Measurements from ENCODE around the gene ZDHHC7.

The ZDHHC7 gene

DNA sequence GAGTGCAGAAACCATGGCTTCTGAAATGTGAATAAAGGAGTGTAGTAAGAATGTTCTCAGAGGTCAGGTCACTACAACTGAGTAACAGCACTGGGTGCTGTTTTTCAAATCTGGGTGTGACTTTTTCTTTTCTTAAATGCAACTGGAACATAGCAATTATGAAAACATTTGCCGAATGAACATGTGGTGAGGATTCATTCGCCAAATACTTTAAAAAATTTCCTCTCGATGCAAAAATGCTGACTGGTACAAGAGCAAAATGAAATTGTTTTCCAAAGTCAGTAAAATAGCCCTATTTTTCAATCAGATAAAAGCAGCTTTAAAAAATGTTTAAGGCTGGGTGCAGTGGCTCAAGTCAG is 18.6 kb downstream of the ZDHHC7 start:
- no peak for DNase-seq

DNA sequence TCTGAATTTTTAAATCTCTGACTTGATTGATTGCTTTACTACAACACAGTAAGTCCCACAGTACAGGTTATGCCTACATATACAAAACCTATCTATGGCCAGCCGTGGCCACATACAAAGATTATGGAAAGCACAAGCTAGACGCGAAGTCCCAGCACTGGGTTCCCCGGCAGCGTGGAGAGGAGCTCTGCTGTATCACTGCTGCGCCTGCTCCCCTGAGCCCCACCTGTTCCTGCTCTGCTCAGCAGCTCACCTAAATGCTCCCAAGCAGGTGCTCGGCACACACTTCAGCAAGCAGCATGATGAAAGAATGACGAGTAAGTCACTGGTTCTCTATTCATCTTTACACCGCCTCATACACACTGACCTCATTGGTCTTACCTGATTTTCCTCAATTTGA is 20.6 kb downstream of the ZDHHC7 start:
- DNase-seq: no peak

DNA sequence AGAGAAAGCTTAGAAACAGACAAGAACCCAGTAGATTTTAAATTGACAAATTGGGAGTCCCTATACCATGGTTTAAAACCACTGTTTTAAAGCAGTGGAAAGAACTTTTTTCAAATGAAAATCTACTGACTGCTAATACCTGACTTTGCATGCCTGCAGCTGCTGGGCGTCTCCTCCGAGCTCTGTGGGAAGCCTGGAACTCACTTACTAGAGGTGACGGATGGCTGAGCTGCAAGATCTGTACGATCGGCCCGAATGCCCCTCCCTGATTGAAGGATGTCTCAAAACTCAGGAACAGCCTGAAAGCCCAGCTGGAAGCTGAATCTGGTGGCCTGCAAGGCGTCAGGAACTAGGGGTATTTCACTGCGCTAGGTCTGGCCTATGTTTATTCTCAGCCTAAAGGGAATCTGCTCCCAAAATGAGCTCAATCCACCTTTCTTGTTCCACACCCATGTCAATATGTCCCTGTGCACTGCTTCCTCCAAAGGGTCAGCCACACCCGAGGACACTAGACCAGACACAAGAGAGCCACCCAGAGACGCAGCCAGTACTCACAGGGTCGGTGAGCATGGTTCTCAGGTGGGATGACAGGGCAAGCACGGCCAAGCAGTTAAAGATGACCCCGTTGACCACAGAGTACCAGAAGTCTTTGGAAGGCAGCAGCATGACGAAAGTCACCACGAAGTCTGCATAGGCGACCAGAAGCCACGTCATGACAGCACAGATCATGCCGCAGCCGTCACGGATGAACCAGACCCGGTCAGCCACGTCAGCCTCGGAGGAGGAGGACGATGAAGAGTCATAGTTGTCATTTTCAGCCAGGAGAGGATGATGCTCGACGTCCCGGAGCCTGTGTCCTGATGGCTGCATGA is 21.4 kb downstream of the ZDHHC7 start:
- DNase-seq: no peak

DNA sequence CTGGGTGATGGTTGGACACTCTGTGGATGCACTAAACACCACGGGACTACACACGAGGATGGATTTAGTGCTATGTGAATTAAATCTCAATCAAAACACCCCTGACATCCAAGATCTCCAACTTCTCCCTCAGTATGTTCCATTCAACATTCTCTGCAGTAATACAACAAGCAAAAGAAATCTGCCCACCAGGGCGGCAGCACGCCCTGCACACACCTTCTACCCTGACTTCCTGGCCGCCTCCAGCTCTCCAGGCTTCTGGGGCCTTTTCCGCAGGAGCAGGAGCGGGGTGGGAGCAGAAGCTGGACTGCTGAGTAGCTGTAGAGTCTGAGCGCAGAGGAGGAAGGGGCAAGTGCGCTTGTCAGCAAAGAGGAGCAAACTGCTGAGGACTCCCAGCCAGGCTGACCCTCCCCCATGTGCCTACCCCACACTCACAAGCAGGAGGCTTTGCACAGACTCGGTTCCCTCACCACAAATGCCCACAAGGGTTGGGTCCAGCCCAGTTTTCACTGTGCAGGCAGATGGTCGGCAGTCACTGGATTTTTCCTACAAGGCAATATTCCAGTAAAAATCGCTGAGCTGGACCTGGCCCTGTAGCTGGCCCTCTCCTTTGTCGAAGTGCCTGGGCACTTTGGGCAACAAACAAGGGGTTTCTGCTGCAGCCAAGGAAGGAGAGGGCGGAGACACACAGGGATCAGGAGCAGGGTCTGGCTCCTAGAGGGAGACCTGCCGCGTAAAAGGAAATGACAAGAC is 22.8 kb downstream of the ZDHHC7 start:
- DNase-seq: no peak

DNA sequence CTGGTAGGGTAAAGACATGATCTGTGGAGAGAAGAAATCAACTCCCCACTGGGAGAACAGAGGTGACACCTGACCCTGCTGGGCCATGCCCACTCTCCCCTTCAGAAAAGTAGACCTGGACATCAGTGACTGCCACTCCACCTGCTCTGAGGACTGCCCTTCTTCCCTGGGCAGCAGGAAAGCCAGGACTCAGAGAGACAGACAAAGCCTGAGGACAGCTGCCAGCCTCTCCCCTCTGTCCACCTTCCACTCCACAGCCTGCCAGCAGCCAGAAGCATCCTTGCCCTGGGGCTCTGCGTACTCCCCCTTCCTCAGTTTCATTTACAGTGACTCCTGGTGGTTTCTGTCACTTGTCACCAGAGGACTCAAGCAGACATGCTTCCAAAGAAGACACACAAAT is 24.5 kb downstream of the ZDHHC7 start:
- no peak for DNase-seq

DNA sequence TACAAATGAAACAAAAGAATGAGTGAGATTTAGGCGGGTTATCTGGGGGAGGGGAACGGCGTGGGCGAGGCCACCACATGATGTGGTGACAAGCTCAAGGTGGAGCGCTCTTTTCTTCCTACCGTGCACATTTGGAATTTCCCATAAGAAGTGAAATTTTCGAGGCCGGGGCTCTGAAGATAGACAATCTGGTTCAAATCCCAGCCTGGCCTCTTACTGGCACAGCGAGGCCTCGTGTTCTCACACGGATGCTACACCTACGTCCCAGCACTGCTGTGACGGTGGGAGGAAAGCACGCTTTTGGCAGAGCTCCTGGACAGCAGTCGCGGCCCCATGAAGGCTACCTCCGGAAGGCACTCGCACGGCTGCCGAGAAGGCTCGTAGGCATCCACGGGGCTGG is 25.2 kb downstream of the ZDHHC7 start:
- DNase-seq: no peak

DNA sequence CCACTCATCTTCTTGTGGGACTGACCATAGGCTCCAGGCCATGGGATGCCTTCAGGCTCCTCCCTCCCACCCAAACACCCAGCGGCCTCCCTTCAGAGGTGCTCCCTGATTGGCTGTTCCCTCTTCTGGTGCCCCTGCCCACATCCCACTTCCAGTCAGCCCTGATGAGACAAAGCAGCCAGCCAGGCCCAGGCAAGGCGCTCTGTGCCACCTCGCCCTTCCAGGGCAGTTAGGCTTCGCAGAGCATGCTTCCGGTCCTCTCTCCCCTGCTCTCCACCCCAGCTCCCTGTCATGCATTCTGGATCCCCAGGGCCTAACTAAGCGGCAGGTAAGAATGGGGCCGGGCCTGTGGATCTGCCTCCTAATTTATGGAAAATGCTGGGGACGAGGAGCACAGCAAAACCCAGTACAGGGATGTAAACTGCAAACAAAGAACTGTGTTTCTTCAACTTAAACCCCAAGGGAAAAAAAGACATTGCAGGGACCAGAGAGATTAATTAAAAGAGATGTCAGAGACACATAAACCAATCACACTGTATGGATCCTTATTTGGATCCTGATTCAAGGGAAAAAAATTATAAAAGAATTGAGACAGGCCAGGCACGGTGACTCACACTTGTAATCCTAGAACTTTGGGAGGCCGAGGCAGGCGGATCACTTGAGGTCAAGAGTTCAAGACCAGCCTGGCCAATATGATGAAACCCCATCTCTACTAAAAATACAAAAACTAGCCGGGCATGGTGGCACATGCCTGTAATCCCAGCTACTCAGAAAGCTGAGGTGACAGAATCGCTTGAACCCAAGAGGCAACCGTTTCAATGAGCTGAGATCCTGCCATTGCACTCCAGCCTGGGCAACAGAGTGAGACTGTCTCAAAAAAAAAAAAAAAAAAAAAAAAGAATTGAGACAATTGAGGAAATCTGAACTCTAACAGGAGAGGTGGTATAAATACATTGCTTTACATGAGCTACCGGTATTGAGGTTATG is 26.0 kb downstream of the ZDHHC7 start:
- DNase-seq: no peak

DNA sequence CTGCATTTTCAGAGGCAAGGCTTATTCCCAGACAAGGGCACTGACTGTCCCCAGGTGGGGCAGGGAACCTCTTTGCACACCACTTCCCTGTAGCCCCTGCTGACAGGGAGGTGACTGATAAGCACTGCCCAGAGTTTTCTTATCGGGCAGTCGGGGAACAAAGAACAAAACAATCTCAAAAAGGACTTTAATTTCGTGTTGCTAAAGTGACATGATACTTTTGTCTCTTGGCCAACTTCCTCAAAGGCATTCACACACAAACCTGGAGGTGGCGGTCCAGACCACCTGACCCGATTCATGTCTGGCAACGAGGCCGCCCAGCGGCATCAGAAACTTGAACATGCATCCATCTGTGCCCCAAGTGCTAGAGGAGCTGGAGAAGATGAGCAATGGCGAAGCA is 28.9 kb downstream of the ZDHHC7 start:
- no peak for DNase-seq

DNA sequence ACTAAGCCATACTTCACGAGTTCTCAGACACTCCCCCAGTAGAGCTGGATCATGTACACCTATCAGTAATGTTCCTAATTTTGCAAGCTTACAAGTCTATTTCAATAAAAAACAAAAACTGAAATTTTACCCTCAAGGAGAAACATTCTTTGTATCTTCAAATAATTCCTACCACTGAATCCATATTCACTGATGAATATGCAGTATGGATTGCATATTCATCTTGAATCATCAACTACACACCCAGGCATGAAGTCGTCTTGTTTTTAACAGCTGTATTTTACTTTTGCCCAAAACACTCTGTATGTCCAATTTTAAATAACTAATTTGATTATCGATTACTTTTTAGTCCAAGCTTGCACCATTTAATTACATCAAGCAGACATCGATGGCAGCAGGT is 31.8 kb downstream of the ZDHHC7 start:
- DNase-seq: no peak

DNA sequence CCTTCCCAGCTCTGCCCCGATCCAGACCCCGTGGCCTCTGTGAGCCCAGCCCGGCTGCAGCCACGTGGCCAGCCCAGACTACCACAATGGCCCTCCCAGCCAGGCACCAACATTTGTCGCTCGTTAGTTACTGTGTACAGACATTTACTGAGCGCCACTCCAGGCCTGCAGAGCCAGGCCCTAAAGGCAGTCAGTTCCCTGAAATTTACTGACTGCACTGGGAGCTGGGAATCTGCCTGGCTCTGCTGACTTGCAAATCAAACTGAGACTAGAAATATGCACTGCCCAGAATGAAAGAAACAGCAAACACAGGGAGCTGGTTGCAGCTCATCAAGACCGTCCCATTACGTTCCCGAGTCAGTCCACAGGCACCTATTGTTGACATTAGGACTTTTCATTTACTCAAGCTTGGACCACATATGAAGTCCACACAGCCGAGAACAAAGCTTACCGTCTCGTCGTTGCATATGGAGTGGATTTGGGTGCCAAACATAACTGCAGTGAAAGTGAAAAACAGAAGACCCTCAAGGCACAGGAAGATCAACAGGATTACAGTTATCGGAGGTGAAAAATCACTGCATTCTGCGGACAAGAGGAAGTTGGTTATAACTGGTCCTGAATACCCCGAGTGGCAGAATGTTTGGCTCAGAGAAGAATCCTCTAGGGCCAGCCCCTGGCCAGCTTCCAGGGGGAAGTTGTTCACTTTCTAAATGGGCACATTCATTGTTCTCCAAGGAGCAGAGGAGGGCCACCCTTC is 34.5 kb downstream of the ZDHHC7 start:
- DNase-seq: no peak

DNA sequence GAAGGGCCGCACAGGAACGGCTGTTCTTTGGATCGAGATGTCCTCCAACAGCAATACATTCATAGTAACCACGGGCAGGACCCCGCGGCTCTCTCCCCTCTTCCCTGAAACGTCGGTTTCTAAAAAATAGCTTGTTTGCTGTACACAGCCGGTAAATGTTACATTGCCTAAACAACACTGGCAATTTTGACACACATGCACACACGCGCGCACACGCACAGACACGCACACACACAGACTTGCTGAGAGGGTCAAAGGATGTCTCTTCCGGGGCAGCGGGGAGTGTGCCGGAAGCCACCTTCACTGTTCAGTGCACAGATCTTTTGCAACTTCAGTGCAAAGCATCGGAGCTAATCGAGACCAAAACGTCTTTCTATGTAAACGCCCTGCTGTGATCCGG is 35.8 kb downstream of the ZDHHC7 start:
- DNase-seq: no peak

DNA sequence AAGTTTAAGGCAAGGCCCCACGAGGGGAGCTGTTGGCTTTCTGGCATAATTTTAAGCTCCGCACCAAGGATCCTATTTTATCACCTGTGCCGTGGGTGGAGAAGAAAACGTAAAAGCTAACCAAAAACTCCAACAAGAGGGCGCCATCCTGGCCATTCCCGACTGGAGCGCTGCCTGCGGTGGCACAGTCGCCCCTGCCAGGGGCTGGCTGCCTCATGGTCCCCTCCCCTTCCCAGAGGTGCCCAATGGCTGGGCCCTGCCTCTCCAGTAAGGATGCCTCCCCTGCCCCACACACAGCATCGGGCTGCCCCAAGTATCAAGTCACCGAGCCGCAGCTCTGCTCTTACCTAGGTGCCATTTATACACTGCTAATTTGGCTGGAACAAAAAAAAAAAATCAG is 36.3 kb downstream of the ZDHHC7 start:
- DNase-seq: no peak

DNA sequence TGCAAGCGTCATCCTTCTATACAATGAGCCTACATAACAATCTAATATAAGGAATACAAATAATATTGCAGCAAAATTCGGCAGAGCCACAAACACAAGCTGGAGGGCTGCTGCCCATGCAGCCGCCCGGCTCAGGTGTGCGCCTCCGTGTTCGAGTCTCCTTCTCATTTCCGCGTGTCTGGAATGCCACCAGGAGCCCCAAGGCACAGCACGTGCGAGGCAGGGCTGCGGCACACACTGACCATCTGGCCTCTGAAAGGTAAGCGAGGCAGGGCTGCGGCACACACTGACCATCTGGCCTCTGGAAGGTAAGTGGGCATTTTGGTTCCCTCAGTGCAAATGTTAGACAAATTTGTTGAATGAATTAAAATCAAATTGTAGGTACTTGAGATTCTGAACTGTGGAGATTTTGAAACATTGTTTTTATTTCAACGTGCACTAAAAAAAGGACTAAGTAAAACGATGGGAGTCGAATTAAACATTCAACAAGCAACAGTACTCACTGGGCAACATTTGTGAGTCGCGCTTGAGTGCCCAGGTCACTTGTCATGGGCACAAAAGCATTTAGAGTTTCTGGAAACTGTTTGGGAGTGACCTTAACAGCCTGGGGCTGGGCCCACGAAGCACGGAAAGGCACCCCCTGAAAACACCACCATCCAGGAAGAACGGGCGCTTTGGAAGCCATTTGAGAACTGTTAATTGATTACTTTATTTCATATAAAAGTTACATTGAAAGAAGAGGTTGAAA is 37.4 kb downstream of the ZDHHC7 start:
- no peak for DNase-seq

DNA sequence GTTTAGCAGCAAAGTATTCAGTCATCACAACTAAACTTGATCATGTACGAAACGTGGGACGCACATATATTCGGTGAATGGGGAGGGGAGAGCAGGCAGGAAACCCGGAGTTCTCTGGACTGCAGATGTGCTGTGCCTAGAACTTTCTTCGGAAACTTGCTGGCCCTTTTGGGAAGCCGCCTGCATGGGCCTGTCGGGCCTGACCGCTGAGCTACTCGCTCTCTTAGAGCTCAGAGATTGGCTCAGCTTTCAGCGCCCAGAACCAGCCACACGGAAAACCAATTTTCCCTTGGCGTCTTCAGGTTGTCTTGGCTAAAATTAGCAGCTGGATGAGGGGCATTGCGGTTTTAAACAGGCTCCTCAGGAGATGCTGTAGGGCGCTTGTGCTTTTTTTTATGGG is 38.1 kb downstream of the ZDHHC7 start:
- no peak for DNase-seq

DNA sequence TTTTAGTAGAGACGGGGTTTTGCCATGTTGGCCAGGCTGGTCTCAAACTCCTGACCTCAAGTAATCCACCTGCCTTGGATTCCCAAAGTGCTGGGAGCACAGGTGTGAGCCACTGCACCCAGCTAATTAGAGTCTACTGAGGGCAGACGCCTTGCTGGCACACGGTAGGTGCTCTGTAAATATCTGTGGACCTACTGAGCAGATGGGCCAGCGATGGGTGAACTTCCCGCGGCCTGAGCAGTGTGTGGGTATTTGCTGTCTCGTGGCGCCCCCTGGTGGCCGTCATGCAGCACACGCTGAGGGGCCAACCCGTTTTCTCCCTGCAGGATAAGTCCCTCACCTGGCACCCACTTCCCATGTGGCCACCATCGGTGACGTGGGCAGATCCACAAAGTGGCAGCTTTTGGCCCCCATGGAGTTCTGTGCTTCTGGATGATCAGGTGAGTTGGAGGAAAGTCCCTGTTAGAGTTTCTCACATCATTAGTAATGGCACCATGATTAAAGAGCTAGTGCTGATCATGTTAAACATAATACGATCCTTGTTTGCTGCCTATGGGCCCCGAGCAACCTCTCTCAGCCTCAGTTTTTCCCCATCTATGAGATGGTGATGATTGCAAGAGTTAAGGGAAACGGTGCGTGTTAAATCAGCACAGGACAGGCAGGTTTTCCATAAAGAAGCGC is 40.7 kb downstream of the ZDHHC7 start:
- peak; percentile 76 for DNase-seq

DNA sequence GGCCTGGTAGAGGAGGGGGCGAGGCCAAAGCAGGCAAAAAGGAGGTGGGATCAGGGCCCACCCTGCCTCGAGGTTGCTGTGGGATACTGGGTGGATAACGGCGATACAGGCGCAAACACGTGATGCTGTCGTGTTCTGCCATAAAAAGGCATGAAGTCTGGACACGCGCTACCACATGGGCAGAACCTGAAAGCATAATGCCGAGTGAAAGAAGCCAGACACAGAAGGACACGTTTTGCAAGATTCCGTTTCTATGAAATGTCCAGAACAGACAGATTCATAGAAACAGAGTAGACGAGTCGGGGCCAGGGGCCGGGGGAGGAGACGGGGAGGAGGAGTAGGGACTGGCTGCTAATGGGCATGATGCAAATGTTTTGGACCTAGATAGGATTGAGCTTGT is 43.5 kb downstream of the ZDHHC7 start:
- DNase-seq: no peak

DNA sequence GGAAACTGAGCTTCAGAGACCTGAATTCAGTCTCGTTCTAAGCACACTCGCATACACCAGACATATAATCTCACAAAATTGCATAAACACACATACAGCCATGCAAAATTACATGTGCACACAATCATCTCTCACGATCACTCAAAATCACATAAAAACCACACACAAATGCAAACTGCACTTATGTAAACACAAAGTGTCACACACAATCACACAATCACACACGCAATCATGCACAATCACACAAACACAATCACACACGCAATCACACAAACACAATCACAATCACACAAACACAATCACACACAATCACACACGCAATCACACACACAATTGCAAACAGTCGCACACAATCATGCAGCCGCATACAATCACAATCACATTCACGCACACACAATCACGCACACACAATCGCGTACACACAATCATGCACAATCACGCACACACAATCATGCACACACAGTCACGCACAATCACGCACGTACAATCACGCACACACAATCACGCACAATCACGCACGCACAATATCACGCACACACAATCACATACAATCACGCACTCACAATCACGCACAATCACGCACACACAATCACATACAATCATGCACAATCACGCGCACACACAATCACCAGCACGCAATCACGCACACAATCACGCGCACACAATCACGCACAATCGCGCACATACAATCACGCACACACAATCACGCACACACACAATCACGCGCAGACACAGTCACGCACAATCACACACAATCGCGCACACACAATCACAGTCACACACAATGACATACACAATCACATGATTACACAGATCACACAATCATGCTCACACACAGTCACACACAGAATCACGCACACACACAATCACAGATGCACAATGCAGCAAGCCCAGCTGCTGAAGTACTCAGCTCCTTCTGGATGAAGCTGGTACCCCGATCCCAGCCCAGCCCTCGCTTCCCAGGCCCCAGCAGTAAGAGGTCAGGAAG is 45.6 kb downstream of the ZDHHC7 start:
- no peak for DNase-seq

DNA sequence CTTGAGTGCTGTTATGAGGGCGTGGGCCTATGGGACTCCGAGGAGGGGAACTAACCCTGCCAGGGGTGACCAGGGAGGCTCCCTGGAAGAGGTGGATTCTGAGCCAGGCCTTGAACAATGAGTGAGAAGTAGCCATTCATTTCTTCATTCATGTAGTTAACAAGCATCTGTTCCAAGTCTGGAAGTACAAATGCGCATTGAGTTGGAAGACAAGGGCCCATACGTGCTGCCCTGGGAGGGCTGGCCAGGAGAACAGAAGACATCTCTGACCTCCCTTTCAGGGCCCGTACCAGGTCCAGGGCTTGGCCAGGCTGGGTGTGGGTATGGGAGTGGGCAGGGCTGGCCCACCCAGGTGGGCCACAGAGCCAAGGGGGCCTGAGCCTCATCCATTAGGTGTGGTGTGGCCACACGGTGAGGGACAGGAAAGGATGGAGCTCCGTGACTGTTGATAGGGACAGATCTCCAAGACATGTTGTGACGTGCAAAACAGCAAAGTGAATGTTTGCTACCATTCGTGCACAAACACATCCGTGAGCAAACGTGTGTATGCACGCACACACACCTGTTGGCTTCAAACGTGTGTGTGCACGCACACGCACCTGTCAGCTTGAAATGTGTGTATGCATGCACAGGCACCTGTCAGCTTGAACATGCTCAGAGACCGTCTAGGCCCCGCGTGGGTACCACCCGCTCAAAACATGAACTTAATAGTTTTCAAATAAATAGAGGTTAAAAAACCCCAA is 46.8 kb downstream of the ZDHHC7 start:
- no peak for DNase-seq

DNA sequence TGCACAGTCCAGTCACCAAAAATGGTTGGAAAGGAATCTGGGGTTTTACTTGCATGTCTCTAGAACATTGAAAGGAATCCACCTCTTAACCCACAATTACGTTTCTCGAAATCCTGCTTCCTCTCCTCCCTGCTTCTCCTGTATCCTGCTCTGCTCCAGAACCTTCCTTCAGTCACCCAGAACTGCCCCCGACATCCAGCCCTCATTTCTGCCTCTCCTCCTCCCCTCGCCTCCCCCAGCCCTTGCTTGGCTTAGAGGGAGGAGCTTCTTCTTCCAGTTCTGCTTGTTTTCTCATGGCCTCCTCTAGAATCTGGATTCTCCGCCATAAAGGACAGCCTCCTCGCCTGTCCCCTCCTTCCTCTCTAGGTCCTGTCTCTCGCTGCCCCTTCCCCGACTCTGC is 48.3 kb downstream of the ZDHHC7 start:
- no peak for DNase-seq

All from NCI-H2171 treated with DMSO at 0.1 percent for 48 hours (cell line).